Sigmoid colon (tissue), 4 donors: ENCODE data around the gene ZNF577.

Experiments
- CTCF ChIP-seq, 4 experiments: fragments of 450-650 bp in 3 of 4; fragments of 200-600 bp in 1 of 4; IDR thresholded peaks; one replicate each; pipeline ENCODE4 v1.5.1; 2016 to 2019; ENCODE audit warnings: antibody characterized with exemption in 4 of 4, mild to moderate bottlenecking in 3 of 4, moderate library complexity in 2 of 4
- EP300 ChIP-seq, 4 donors: sonication (generic); formaldehyde crosslinking; IDR thresholded peaks; one replicate each; pipeline ENCODE4 v1.6.1; 2017; ENCODE audit warnings: antibody characterized with exemption in 4 of 4
- POLR2A ChIP-seq, 2 donors: fragments of 450-650 bp; IDR thresholded peaks; one replicate each; pipeline ENCODE4 v1.6.1; 2016; ENCODE audit warnings: antibody characterized with exemption in 2 of 2, mild to moderate bottlenecking in 2 of 2, moderate library complexity in 2 of 2
- POLR2AphosphoS5 ChIP-seq, 4 donors: sonication (generic); formaldehyde crosslinking; IDR thresholded peaks; one replicate each; pipeline ENCODE4 v1.6.1; 2017; ENCODE audit warnings: antibody characterized with exemption in 4 of 4

- TF ChIP-seq POLR2A (IDR thresholded peaks at IDR 0.05) (no peak), CTCF (IDR thresholded peaks at IDR 0.05) (peak in 1 of 4 experiments; percentile 12), EP300 (IDR thresholded peaks at IDR 0.05) (no peak), POLR2AphosphoS5 (IDR thresholded peaks at IDR 0.05) (peak in 3 of 4 donors; percentile 23 to 45 (median 36))
Observed at GRCh38 chr19:51926784-51927741, 39.3 kb upstream of the ZNF577 start, which contains the start of gene ZNF613.
